ENCODE data around the gene BCAS1.
"Not testable (repeated sequence)": the region's sequence is repeated elsewhere in the genome, so short reads cannot be mapped to it uniquely, and the experiment has no call there.

Gene BCAS1

GRCh38 chr20:53983401-53983800, 87.0 kb downstream of the BCAS1 start:
- no peak for DNase-seq

DNA sequence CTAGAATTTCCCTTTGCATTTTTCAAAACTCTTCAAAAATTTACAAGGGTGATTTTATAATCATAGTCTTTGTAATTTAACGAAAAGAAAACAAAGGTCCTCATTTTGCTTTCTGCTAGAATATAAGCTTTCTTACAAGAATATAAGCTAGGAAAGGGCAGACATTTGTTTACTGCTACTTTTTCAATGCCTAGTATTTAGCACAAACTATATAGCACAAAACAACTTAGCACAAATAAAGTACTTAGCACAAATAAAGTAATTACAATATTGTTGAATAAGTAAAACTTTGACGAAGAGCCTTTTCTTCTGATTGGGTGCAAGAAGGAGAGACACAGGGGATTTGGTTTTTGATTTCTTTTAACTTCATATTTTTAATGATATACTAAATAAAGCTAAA, 87.8 kb downstream of the BCAS1 start:
- no peak for DNase-seq

DNA sequence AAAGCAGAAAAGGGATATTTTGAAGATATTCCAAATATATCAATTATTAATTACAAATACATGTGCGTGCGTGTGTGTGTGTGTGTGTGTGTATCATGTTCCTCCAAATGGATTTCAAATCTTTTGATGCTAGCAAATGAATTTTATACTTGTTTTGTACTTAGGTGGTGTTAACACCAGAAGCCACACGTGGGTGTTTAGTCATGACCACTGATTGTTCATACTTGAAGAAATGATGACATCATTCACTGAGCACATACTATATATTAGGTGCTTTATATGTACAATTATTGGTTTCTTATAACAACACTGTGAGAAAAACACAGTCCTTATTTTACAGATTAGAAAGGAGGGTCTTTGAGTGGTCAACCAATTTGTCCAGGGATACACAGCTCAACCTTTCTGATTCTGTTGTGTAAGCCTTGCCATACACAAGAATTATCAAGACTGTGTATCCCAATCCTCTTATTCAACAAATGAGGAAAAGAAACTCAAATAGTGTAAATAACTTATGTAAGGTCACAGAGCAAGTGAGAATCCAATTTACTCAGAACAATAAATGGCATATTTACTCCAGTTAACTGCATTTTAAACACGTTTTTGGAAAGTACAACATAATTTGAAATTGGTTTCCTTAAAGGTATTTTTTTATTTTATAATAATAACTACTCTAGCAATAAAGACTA, 88.5 kb downstream of the BCAS1 start:
- DNase-seq: peak; percentile 26

DNA sequence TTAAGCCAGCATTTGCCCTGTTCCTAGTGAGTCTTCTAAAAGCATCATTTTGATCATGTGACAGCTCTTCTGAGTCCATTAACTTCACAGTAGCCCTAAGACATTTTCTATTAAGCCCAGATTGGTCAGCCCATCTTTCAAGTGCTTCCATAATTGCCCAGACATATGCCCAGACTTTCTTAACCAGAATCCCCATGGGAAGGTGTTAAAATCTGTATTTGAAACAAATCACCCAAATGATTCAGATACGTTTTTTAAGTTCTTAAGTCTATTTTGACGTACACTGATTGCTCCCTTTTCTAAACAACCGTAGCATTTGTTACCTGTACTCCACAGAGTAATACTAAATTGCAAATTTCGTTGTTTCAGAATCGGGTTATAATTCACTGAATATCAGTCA, 89.3 kb downstream of the BCAS1 start:
- no peak for DNase-seq

- DNase-seq: no peak
These were observed 90.3 kb downstream of the BCAS1 start for GRCh38 chr20:53980031-53980465.

GRCh38 chr20:53978497-53978896, 91.9 kb downstream of the BCAS1 start:
- DNase-seq: no peak

DNA sequence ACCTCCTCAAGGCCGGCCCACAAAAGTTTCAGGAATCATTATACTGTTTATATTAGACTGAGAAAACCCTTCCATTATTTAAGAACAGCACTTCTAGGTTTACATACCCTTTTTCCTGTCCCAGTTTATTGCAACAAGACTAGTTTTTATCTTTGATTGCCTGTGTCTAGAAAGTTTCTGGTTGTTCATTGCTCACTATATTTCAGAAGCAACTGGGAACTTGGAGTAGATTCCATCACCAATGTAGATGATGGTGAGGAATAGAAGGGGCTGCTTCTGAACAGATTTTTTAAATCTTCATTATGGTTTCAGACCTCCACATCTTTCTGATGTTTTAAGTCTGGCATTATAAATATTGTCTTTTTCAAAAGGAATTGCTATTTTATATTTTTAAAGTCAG, 93.0 kb downstream of the BCAS1 start:
- DNase-seq: no peak

DNA sequence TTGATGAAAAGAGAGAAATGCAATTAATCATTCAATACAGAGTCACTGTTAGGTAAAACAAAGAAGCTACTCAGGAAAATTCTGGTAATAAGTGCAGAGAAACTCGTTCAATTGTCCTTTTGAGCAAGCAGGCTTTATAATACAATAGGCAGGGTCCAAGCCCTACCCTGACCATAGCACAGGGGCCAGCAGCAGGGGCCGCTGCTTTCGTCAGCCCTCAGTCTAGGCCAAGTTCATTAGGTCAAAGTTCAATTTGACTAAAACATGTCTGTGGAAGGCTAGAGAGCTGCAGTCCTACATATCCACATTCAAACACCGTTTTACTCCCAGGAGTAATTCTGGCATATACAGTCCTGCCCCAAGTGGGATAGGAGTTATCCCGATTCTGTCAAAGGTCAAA, 94.6 kb downstream of the BCAS1 start:
- no peak for DNase-seq

DNA sequence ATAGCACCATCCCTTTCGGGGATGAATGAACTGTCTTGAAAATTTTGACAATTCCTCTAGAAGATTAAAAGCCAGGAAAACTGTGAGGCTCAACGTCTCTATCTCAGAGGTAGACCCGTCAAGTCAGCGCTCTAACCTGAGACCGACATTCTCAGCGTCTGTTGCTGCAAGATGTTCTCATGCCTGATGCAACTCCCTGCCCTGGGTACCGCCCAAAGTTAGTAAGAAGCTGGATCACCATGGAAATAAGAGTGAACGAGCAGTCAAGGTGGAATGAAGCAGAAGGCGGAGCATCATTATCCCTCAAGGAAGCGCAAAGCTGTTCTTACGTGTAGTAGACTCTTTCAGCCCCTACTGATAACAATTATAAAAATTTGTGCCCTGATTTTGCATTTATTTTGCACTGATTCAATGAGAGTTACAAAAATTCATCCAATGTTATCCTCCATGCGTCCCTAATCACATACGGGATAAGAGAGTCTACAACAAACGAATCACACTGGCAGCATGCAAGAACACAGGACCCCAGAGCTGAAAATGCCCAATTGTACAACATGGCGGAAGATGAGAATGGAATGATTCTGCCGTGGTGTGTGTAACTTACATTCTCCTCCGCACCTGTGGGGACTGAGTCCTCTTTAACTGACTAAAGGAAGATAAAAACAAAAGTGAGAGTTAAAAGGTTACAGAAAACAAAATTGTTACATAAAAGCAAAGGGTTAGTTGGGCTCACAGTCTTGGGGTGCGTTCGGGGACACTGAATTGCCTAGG, 95.4 kb downstream of the BCAS1 start:
- no peak for DNase-seq

DNA sequence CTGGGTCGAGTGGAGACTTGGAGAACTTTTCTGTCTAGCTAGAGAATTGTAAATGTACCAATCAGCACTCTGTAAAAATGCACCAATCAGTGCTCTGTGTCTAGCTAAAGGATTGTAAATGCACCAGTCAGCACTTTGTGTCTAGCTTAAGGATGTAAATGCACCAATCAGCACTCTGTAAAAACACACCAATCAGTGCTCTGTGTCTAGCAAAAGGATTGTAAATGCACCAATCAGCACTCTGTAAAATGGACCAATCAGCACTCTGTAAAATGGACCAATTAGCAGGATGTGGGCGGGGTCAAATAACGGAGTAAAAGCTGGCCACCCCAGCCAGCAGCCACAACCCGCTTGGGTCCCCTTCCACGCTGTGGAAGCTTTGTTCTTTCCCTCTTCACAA, 96.5 kb downstream of the BCAS1 start:
- not testable (repeated sequence) for DNase-seq

GRCh38 chr20:53972179-53972578, 98.2 kb downstream of the BCAS1 start:
- DNase-seq: no peak

- DNase-seq: no peak
These were observed 99.2 kb downstream of the BCAS1 start for GRCh38 chr20:53971096-53971683.

- no peak for DNase-seq
These were observed 100.2 kb downstream of the BCAS1 start for GRCh38 chr20:53970232-53970631.

DNA sequence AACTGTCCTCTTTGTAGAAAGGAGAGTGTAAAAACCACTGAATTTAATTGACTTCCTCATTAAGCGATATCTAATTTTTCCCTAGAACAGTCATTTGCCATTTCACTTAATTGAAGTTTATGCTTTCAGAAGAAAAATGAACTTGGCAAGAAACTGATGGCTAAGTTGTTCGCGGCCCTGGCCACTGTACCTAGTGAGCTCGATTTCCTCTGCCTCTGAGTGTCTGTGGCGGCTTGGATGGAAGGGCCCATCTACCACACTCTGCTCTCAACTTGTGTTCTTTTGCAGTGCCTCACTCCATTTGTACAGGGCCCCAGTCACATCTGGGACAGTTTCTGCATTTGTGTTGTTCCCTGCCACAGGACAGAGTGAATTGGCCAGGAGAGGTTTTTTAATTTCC, 102.9 kb downstream of the BCAS1 start:
- no peak for DNase-seq

- DNase-seq: no peak
These were observed 103.5 kb downstream of the BCAS1 start for GRCh38 chr20:53966774-53967398.

DNA sequence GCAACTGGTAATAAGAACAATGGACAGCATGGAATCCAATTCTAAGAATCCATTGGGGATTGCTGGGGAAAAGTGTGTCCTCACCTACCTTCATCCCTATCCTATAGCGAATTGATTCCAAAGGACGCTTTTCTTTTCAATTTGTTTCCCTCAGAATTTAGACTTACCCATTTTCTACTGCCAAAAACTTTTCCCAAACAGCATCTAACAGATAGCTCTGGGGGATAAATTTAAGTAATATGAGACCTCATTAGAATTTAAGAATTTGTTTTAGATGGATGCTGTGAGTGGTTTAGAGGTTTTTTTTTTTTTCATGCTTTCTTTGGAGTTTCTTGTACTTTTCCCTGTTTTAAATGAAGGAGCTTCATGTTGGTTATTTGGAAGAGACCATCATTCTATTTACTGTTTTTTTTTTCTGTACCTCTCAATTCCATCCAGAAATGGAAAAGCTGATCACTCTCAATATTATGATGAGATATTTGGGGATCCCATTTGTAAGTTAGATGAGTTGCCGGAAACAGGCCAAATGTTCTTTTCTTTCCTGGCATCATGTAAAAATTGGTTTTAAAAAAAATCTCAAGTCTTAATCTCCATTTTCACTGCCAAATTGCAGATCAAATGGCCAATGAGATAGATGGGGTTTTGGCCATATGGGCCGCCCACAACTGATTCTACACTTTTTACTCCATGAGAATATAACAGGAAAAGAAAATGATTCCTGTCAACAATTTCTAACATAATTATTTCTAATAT, 105.7 kb downstream of the BCAS1 start:
- no peak for DNase-seq

GRCh38 chr20:53964067-53964466, 106.3 kb downstream of the BCAS1 start:
- no peak for DNase-seq

GRCh38 chr20:53963635-53964034, 106.8 kb downstream of the BCAS1 start:
- DNase-seq: no peak

GRCh38 chr20:53962388-53962787, 108.0 kb downstream of the BCAS1 start:
- no peak for DNase-seq

DNA sequence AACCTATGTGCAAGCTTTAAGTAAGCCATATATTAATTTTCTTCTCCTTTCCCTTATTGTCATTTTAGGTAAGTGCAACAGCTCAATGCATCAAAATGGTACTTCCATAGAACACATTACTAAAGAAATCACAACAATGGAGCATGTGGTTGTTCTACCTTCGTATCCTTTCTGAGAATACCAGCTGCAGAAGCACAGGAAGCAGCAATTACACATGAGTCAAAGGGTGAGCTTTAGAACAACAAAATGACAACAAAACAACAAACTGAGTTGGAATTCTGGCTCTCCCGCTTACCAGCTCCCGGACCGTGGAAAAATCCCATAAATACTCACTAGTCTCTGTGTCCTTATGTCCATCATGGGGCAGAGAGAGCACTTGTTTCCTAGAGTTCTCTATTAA, 108.9 kb downstream of the BCAS1 start:
- DNase-seq: no peak

DNA sequence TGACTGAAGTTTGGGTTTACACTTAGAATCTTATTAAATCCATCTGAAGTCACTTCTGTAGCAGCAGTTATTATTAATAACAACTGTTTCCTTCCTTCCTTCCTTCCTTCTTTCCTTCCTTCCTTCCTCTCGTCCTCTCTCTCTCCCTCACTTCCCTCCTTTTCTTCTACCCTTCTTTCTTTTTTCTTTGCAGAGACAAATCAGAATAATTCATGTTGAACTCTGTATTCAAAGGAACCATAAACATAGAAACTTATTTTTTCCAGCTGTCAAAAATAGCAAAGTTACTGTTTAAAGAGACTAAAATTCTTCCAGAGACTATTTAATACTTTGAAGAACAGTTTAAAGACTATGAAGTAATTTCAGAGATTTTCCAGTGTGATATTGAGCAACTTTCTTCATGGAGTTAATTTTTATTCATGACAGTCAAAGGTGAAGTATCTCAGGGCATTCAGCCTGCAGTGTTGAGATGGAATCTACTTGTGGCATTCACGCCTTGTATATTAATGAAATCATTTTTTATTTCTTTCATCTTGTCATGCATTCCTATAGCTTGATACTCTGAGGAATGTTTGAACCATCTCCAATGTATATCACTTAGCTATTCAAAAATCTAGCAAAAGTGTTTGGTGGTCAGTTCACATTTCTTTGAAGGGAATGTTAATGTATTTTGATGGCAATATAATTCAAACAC, 109.7 kb downstream of the BCAS1 start:
- DNase-seq: no peak

- no peak for DNase-seq
These were observed 110.3 kb downstream of the BCAS1 start for GRCh38 chr20:53959911-53960578.

Data from NK-92 treated with Interleukin-12 subunit alpha and Interleukin-12 subunit beta, amount 100 ng/mL, for 24 hours (cell line).